ENCODE data around the gene RUNX3.

- no peak for TF ChIP-seq CTCF (IDR thresholded peaks at IDR 0.05; ENCODE audit: low read depth, low read length, poor library complexity, severe bottlenecking)
- TF ChIP-seq EZH2phosphoT487 (IDR thresholded peaks at IDR 0.05; ENCODE audit: borderline replicate concordance, low read length), result no peak
Measured at GRCh38 chr1:24884751-24885150, 45.3 kb downstream of the RUNX3 start.
